ENCODE measurements around the gene SOX15.

The SOX15 gene

GRCh38 chr17:7574176-7574953 lies 15.5 kb downstream of the SOX15 start:
- Histone ChIP-seq H3K9me3 (ENCODE audit: severe bottlenecking) (no peaks in the 10 kb centered on the region), H3K4me3 (ENCODE audit: severe bottlenecking) (peak overlapping the region; percentile 71), H3K36me3 (ENCODE audit: low read depth) (peaks cover 84% of the 10 kb centered on the region), H3K27ac (ENCODE audit: poor library complexity, severe bottlenecking) (peak overlapping the region; percentile 98), H3K4me1 (ENCODE audit: insufficient read depth, poor library complexity, severe bottlenecking) (peaks cover 20% of the 10 kb centered on the region), H3K27me3 (ENCODE audit: insufficient read depth, poor library complexity, severe bottlenecking) (no peaks in the 10 kb centered on the region)
- DNase-seq (ENCODE audit: low spot score) (no peak), ATAC-seq (ENCODE audit: low read depth) (no peak)
- TF ChIP-seq CTCF (IDR thresholded peaks at IDR 0.05; ENCODE audit: poor library complexity, severe bottlenecking): no peak

DNA sequence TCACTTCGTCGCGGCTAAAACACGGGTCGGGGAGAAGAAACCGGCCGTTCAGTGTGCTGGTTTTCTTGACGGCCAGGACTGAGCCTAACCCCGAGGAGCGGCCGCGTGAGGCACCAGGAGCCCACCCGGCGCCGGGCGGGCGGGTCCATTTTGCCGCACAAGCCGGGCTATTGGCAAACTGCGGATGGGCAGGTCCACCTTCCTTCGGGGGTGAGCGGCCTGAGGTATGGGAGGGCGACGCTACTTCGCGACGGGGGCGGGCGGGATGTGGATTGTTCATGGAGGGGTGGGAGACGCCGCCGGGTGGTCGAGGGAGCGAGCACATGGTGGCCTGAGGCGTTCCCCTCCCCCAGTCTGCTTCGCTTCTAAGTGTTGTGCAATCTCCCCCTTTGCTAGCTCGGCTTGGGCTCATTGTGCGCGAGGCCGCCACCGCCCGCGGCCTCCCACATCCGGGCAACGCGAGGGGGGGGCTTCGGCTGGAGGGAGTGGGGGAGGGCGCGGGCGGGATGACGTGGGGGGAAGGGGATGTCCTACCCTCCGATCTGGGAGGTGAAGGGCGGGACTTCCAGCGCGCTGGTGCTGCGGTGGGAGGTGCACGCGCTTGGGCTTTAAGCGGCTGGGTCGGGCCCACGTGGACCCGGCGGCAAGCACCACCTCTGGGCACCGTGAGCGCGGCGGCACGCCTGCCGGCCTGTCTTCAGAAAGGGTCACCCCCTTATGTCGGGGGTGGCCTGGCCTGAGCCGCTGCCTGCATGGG lies 16.4 kb downstream of the SOX15 start:
- DNase-seq (ENCODE audit: low spot score) (peak; percentile 81), ATAC-seq (ENCODE audit: low read depth) (peak; percentile 29)

DNA sequence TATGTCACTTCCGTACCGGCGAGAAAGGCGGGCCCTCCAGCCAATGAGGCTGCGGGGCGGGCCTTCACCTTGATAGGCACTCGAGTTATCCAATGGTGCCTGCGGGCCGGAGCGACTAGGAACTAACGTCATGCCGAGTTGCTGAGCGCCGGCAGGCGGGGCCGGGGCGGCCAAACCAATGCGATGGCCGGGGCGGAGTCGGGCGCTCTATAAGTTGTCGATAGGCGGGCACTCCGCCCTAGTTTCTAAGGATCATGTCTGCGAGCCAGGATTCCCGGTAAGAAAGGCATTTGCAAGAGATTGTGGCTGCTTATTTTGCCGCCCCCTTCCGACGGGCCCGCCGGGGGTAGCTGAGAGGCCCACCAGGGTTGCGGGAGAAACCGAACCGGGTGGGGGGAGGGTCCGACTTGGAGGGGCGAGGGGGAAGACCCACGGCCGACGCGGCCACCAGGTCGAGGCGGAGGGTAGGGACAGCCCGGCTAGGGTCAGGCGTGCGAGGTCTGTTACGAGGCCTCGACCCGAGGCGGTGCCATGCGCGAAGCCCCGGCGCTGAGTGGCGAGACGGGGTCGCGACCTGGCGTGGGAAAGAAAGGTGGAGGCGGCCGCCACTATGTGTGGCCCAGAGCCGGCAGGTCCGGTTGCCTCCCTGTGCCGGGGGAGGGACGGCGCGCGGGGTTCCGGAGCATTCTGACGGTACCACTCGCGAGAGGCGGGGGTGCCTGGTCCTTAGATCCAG lies 17.1 kb downstream of the SOX15 start:
- Histone ChIP-seq H3K27me3 (ENCODE audit: insufficient read depth, poor library complexity, severe bottlenecking) (no peaks in the 10 kb centered on the region), H3K27ac (ENCODE audit: poor library complexity, severe bottlenecking) (peak overlapping the region; percentile 98), H3K4me3 (ENCODE audit: severe bottlenecking) (peak overlapping the region; percentile 71), H3K36me3 (ENCODE audit: low read depth) (peaks cover 73% of the 10 kb centered on the region), H3K4me1 (ENCODE audit: insufficient read depth, poor library complexity, severe bottlenecking) (peaks cover 16% of the 10 kb centered on the region), H3K9me3 (ENCODE audit: severe bottlenecking) (no peaks in the 10 kb centered on the region)
- peak; percentile 62 for DNase-seq (ENCODE audit: low spot score)
- no peak for TF ChIP-seq CTCF (IDR thresholded peaks at IDR 0.05; ENCODE audit: poor library complexity, severe bottlenecking)
- peak; percentile 88; the same call in 1 of the 3 replicates for ATAC-seq (ENCODE audit: low read depth)

More for the DNA sequence above, 16.4 kb downstream of the SOX15 start:
- H3K27me3 ChIP-seq (ENCODE audit: insufficient read depth, poor library complexity, severe bottlenecking): no peaks in the 10 kb centered on the region
- no peak for TF ChIP-seq CTCF (IDR thresholded peaks at IDR 0.05; ENCODE audit: poor library complexity, severe bottlenecking)
- no peaks in the 10 kb centered on the region for H3K9me3 ChIP-seq (ENCODE audit: severe bottlenecking)
- peak overlapping the region; percentile 71 for H3K4me3 ChIP-seq (ENCODE audit: severe bottlenecking)
- H3K4me1 ChIP-seq (ENCODE audit: insufficient read depth, poor library complexity, severe bottlenecking): peaks cover 16% of the 10 kb centered on the region
- H3K36me3 ChIP-seq (ENCODE audit: low read depth): peaks cover 80% of the 10 kb centered on the region
- peak overlapping the region; percentile 98 for H3K27ac ChIP-seq (ENCODE audit: poor library complexity, severe bottlenecking)

GRCh38 chr17:7572338-7572587 lies 17.6 kb downstream of the SOX15 start:
- peak overlapping the region; percentile 98 for H3K27ac ChIP-seq (ENCODE audit: poor library complexity, severe bottlenecking)
- no peak for TF ChIP-seq CTCF (IDR thresholded peaks at IDR 0.05; ENCODE audit: poor library complexity, severe bottlenecking)

More at GRCh38 chr17:7572338-7572587, 17.6 kb downstream of the SOX15 start:
- H3K36me3 ChIP-seq (ENCODE audit: low read depth): peaks cover 73% of the 10 kb centered on the region
- H3K9me3 ChIP-seq (ENCODE audit: severe bottlenecking): no peaks in the 10 kb centered on the region
- peak overlapping the region; percentile 24 for H3K4me3 ChIP-seq (ENCODE audit: severe bottlenecking)
- peaks cover 16% of the 10 kb centered on the region for H3K4me1 ChIP-seq (ENCODE audit: insufficient read depth, poor library complexity, severe bottlenecking)
- ATAC-seq (ENCODE audit: low read depth) (no peak; the same call in 1 of the 3 replicates), DNase-seq (ENCODE audit: low spot score) (peak; percentile 99)
- H3K27me3 ChIP-seq (ENCODE audit: insufficient read depth, poor library complexity, severe bottlenecking): no peaks in the 10 kb centered on the region

Data from RWPE2 (cell line).